Head of caudate nucleus (tissue), 42 donors: Measurements from ENCODE around the gene KRT72.
"Not testable (repeated sequence)": the region's sequence is repeated elsewhere in the genome, so short reads cannot be mapped to it uniquely, and the experiment has no call there.

ENCODE experiments used
- DNase-seq, 42 donors: peaks; one replicate each; pipeline versions ENCODE4 v3.0.0 to v3.0.0-alpha.2; 2020 to 2021; ENCODE audit warnings: mixed read lengths in 7 of 42
- intact Hi-C: fragments of 100-400 bp; cut with DNase I; formaldehyde crosslinking; loops from one replicate; pipeline ENCODE4 v1.15.0; 2022

KRT72 gene

DNA sequence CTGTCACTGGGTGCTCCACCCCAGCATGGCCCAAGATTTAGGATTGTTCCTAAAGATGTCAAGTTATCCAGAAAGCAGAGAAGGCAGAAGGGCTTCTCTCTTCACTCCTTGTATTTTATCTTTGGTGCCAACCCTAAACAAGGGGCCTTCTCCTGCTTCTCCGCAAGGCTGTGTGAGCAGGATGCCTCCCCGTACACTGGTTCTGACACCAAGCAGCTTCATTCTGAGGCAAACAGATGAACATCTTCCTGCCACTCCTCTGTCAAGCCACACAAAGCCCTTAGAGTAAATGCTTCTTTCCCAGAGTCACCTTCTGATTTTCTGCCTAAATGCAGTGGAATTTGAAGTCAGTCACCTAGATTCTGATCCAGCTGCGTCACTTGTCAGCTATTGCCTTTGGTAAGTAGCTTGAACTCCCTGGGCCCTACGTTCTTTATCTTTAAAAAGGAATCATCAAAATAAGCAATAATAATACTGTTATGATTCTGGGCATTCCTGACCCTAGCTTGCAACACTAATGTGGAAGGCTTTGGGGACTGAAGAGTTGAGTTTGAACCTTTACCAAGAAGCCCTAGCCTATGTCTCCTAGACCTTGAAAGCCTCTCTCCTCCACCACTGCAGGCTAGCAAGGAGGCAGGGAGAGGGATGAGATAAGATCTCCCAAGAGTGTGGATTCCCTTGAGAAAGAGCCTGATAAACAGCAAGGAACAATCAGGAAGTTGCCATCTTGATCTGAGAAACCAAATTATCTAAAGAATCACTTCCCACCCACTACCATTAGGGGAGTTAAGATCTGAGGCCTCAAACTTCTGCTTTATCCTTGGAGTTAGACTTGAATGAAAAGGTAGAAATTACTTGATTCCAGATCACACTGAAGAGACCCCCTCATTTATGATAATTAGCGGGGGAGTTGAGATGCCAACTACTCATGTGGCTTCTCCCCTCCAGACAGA lies 11.4 kb upstream of the KRT72 start:
- peak in 2 of 42 donors; percentile 8 to 34 for DNase-seq
- intact Hi-C loops = no loop called here

DNA sequence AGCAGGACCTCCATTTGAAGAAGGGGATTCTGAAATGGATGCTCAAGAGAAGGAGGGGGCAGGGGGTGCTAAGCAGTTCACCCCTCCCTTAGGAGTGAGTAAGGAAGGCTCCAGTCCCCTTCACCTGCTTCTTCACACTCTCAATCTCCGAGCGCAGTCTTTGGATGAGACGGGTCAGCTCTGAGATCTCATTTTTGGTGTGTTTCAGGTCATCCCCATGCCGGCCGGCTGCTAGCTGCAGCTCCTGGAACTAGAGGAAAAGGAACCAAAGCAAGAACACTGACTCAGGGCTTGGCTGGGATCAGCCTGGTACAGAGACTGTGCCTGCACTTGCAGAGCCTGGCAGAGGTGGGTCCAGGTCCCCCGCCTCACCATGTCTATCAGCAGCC lies 9.8 kb upstream of the KRT72 start:
- DNase-seq = peak in 2 of 42 donors; percentile 13 to 29
- intact Hi-C loops = no loop called here

DNA sequence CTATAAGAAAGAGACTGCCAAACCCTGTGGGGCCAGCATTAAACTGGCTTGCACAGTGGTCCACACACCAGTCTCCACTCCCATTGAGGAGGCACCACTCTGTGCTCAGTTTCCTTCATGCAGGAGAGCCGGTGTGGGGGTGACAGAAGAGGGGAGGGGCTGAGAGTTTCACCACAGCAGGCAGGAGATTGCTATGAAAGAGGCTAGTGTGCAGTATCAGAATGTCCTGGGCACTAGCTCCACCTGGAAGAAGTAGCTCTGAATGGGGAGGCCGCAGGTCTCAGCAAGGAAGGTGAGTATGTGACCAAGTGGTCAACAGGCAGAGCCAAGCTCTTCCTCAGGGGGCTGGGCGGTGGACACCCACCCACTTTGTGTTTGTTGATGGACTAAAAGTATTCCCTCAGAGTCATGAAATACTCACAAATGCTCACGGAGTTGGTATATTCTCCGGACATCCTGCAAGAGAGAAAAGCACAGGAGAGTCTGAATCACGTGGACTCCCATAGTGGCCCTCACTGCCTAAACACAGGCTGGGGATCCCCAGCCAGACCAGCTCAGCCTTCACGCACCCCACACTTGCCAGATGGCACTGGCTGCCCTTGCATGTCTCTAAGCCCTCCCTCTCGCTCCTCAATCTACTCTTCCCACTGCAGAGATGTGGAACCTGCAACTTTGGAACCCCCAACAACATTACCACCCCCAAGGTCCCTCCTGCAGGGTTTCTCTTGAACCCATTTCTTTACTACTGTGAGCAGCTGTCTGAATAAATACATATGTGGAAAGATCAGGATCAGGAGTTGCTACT lies 7.8 kb upstream of the KRT72 start:
- intact Hi-C loops = no loop called here
- peak in 1 of 42 donors; percentile 12 for DNase-seq

DNA sequence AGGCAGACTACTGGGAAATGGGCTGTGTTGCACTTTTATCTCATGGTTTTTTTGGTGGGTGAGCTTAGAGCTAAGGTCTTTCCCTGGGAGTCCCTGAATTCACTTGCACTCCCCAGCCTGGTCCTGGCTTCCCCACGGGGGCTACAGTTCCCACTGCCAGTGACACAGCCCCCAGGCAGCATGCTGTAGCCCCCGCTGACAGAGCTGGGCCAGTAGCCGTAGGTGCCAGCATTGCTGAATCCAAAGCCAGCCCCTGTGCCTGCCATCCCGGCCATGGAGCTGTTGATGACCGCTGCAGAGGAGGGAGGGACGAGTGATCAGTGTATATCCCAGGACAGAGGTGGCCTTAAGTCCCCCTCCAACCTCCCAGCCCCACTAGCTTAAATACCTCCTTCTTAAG lies 6.9 kb upstream of the KRT72 start:
- peak in 1 of 42 donors; percentile 13 for DNase-seq
- intact Hi-C loops = no loop called here

GRCh38 chr12:52607314-52607713 lies 6.1 kb upstream of the KRT72 start:
- DNase-seq = no peak
- intact Hi-C loops = no loop called here

DNA sequence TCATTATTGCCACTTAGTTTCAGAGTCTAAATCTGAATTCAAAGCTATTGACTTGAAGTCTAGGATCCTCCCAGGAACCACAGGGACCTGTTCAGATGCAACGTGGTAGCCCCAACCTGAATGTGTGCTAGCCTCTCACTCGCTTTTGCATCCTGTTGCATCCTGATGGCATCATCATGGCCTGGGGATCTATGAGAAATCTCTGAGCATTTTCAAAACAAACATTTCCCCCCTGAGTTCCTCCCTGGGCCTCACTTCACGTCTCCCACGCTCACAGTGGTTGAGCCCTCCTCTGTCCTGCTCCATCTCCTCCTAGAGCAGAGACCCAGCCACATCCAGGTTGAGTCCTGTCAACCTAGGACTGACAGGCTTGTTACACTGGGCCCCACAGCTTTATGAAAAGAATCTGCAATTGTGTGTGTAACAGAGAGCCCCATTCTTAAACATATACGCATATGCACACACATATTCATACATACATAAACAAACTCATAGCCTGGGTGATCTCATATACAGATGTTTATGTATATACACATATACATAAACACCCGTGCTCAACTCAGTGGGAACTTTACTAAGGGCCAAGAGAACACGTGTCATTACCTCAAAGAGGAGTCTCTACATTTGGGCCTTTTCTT lies 5.4 kb upstream of the KRT72 start:
- intact Hi-C loops = no loop called here

DNA sequence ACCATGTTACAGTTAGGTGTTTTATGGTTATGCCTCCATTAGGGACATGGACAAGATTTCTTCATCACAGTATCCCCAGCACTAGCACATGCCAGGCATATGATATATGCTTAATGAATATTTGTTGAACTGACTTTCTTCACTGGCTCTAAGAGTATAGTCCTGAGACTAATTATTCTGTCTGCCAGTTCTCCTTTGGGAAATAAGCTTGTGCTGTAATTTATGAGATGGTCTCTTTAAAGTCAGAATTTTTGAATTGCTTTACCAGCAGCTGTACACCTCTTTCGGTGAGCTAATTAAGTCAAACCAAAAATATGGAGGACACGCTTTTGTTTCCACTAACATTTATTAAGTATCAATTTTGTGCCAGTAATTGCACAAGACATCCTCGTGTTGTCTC lies 4.8 kb upstream of the KRT72 start:
- DNase-seq = no peak
- intact Hi-C loops = no loop called here

More for the DNA sequence above, 5.4 kb upstream of the KRT72 start:
- DNase-seq = peak in 1 of 42 donors; percentile 14

GRCh38 chr12:52605542-52605941 lies 4.3 kb upstream of the KRT72 start:
- intact Hi-C loops = no loop called here
- DNase-seq = peak in 1 of 42 donors; percentile 6

- intact Hi-C loops = no loop called here
- peak in 3 of 42 donors; percentile 2 to 20 (median 14) for DNase-seq
Observed at GRCh38 chr12:52604859-52605258, 3.6 kb upstream of the KRT72 start.

- no peak for DNase-seq
- intact Hi-C loops = no loop called here
Observed at GRCh38 chr12:52603314-52603713, 2.1 kb upstream of the KRT72 start.

- intact Hi-C loops = no loop called here
- peak in 2 of 42 donors; percentile 8 to 12 for DNase-seq
Observed at GRCh38 chr12:52602552-52602951, 1.3 kb upstream of the KRT72 start.

DNA sequence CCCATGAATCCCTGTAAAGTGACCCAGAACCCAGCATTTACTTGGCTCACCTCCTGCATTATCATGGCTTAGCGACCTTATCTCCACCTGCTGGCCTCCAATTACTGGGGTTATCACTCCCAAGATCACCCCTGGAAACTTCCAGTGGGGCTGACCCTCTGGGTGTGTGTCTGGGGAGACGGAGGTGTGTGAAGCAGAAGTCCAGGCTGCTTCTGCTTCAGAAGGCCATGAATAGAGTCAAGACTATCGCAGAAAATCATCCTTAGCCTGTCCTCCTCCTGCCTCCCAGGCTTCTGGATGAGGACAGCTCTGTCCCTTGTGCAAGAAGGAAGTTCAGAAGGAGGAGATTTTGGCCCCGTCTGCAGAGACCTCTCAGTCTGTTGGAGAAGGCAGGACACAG lies 408 bp upstream of the KRT72 start:
- peak in 2 of 42 donors; percentile 4 to 25 for DNase-seq
- intact Hi-C loops = no loop called here

DNA sequence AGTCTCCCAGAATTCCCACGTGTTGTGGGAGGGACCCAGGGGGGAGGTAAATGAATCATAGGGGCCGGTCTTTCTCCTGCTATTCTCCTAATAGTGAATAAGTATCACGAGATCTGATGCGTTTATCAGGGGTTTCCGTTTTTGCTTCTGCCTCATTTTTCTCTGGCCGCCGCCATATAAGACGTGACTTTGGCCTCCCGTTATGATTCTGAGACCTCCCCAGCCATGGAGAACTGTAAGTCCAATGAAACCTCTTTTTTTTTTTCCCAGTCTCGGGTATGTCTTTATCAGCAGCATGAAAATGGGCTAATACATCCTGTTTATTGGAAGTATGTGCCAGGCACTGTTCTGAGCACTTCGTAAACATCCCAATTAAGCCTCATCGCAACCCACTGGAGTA lies 788 bp downstream of the KRT72 start:
- intact Hi-C loops = no loop called here
- peak in 1 of 42 donors; percentile 14 for DNase-seq

DNA sequence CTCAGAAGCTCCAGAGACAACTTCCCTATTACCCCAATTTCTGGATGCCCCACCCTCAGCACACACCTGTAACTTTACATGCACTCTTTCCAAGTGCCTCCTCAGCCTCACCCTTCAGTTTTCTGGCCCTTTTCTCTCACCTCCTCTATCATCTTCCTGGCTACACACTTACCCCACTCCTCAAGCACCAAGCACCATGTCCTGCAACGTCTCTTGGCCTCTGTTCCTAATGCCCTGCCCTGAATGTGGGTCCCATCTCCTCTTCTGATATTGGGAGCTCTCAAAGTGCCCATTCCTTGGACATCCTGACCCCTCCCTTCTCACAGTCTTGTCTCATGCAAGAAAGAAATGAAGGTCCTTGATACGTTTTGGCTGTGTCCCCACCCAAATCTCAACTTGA lies 1.2 kb downstream of the KRT72 start:
- peak in 1 of 42 donors; percentile 13 for DNase-seq
- intact Hi-C loops = no loop called here

- intact Hi-C loops = no loop called here
- DNase-seq = peak in 1 of 42 donors; percentile 6
Observed at GRCh38 chr12:52598966-52599365, 2.3 kb downstream of the KRT72 start.

- DNase-seq, intact Hi-C loops: not testable (repeated sequence)
Observed at GRCh38 chr12:52594237-52594636, 7.0 kb downstream of the KRT72 start.

DNA sequence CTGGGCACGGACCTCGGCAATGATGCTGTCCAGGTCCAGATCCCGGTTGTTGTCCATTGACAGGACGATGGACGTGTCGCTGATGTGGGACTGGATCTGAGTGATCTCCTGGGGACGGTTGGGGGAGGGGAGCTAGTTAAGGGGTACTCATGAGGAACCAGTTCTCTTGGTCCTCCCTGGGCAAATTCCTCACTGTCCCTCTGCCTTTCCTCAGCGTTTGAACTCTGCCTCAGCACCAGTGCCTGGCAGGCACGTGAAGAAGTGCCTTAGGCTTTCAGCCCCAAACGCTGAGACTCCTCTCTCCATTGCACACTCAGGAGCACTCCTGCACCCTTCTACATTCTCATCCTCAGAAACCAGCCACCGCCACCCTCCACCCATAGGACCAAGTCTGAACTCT lies 9.7 kb downstream of the KRT72 start:
- intact Hi-C loops = no loop called here
- no peak for DNase-seq

DNA sequence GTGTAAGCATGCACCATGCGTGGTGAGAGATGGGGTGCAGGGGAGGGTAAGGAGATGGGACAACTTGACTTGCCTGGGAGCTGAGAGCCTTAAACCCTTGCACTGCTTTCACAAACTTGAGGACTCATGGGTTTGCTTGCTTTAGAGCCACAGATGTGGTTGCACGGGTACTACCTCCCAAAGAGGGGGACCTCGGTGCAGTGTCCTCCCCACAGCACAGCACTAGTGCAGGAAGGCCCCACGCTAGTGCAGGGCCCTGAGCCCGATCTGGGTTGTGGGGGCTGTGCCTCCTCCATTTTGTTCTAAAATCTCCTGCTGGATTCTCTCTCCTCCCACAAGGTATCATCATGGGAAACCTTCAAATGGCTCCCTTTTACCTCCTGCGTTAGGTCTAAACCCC lies 11.2 kb downstream of the KRT72 start:
- no peak for DNase-seq
- intact Hi-C loops = no loop called here

GRCh38 chr12:52587563-52587962 lies 13.7 kb downstream of the KRT72 start:
- no peak for DNase-seq
- intact Hi-C loops = no loop called here

DNA sequence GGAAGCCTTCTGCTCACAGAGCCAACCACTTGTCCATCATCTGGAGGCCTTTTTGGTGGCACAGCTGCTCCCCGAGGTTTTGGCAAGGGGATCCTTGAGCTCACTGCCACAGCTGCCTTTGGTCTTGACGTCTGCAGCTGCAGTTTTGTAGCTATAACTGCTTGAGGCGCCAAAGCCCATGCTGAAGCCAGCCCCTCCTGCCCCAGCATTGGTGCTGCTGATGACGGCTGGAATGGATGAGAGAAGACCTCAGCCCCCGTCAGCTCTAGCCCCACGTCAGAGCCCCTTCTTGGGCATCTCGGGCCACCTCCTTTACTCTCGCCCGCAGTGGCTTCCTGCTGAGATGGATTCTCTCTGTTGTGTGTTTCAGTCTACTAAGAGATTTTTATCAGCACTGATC lies 15.3 kb downstream of the KRT72 start:
- intact Hi-C loops = no loop called here
- DNase-seq = peak in 1 of 42 donors; percentile 14
